DMS 273 (cell line): ENCODE results near the gene SHISA5.
"Not testable (repeated sequence)": the region's sequence is repeated elsewhere in the genome, so short reads cannot be mapped to it uniquely, and the experiment has no call there.

Experiments used
- DNase-seq: peaks from one replicate; lab custom pipeline; 2025; ENCODE audit not compliant: unreplicated experiment; lab: John Stamatoyannopoulos, UW

Gene SHISA5

DNA sequence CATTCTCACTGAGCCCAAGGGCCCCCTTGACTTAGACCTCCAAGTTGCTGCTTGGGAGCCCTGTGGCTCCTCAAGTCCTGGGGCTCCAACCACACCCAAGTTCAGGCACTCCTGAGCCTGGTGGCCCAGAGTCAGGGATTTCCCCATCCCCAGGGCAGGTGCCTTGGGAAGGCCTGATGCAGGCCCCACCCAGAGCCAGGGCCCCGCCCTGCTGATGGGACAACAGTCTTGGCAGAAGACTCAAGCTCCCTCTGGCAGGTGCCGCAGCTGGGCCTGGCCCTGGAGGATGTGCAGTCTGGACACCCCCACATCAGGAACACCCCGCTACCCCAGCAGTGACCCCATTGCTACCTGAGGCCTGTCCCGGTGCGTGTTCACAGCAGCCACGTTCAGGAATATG is 17.7 kb upstream of the SHISA5 start:
- no peak for DNase-seq

- no peak for DNase-seq
Observed at GRCh38 chr3:48519277-48519643, 15.3 kb upstream of the SHISA5 start.

DNA sequence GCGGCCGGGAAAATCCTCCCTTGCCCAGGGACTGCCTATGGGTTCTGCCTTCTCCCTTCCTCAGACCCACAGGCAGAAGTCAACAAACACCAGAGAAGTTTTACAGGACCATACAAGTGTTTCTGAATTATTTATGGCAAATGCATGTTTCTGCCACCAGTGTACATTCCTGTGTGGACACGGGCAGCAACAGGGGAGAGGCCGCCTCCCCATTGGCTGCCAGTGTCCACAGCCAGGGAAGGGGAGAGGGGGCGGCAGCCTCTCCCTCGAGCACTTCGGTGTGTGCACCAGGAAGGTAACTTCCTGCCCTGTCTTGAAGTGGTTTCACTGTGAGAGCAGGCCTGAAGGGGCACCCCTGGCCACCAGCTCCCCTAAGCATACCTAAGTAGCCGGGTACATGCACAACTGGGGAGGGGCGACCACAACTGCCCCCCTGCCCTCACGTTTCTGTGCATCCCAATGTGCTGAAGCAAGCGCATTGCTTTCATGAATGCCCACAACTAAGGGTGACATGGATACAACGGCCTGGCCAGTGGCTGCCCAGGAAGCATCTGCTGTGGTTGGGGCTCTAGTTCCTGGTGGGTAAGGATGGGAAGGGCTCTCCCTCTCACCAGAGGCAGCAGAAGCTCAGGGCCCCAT is 14.8 kb upstream of the SHISA5 start:
- DNase-seq: no peak

- DNase-seq: no peak
Observed at GRCh38 chr3:48518069-48518468, 14.1 kb upstream of the SHISA5 start.

GRCh38 chr3:48516571-48516970 is 12.6 kb upstream of the SHISA5 start:
- DNase-seq: no peak

- no peak for DNase-seq
Observed at GRCh38 chr3:48514431-48515227, 10.7 kb upstream of the SHISA5 start.

DNA sequence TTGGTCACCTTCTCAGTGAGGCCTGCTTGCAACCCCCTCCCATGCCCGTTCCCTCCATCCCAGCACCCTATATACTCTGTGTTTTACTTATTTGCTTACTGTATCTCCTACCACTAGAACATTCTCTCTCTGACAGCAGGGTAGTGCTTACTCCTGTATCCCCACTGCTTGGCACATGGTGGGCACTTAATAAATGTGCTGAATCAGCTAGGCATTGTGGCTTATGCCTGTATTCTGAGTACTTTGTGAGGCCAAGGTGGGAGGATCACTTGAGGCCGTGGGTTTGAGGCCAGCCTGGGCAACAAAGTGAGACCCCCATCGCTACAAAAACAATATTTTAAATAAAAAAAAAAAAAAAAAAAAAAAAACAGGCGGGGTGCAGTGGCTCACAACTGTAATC is 7.6 kb upstream of the SHISA5 start:
- DNase-seq: no peak

DNA sequence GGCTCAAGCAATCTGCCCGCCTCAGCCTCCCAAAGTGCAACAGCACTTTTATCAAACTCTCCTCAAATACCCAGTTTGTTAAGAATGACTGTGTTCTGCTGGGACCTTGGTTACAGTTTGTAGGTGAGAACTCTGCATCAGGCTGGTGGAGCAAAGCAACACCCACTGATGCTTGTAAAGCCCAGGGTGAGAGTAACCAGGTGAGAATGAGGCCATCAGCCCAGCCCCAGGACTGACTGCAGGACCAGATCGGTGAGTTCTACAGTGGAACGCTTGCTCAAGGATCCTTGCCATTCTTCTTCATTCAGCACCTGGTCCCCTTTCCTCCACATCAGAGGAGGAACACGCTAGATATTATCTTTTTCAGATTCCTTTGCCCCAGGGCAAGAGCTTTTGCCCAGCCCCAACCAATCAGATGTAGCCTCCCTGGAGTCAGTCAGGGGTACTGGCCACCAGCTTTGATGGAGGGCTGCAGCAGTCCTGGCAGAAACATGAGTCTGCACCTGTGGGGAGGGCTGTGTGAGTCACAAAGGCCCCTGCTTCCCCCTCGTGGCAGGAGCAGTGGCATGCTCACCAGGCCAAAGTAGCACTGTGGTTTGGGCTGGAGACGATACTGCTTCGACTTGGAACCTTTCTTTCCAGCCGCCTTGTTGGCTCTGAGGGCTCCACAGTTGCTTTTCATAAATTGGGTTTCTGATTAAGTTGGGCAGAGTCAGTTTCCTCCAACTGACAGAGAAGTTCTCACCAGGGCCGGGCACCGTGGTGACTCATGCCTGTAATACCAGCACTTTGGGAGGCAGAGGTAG is 3.5 kb upstream of the SHISA5 start:
- peak; percentile 74 for DNase-seq

DNA sequence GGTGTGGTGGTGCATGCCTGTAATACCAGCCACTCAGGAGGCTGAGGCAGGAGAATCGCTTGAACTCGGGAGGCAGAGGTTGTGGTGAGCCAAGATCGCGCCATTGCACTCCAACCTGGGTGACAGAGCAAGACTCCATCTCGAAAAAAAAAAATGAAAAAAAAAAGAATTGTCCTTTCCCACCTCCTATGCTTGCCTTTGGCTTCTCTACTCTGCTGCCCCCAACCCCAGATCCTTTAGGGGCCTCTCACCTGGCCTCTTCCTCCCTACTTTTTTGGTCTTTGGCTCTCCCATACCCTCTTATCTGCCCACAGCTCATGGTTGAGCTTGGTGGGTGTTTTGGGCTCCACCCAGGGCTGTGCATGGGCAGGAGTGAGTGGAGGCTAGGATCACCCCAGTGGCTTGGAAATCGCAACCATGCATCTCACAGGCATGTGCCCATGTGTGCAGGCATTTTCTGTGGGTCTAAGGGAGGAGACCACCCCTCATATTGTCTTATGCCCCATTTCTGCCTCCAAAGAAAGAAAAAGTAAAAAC is 2.1 kb upstream of the SHISA5 start:
- no peak for DNase-seq

- DNase-seq: no peak
Observed at GRCh38 chr3:48505146-48505545, 1.2 kb upstream of the SHISA5 start.

GRCh38 chr3:48503401-48504050 is 448 bp downstream of the SHISA5 start:
- DNase-seq: peak; percentile 23

DNA sequence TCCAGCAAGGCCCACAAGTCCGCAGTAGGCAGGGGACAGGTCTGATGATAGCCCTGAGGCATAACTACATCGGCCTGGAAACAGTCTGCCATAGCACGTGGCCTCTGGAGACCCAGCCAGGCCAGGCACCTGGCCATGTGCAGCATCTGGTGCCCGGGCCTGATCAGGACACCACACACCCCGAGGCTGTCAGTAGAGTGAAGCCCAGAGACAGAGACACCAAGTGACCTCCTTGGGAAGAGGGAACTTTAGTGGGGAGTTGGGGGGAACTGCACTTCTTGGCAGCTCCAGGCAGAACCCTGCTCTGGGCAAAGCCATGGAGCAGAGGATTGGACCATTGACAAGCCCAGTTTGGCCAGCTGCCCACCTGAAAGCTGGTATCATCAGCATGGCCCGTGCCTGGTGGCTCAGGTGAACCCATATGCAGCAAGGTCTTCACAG is 1.2 kb downstream of the SHISA5 start:
- DNase-seq: peak; percentile 47

GRCh38 chr3:48502121-48502520 is 1.9 kb downstream of the SHISA5 start:
- no peak for DNase-seq

DNA sequence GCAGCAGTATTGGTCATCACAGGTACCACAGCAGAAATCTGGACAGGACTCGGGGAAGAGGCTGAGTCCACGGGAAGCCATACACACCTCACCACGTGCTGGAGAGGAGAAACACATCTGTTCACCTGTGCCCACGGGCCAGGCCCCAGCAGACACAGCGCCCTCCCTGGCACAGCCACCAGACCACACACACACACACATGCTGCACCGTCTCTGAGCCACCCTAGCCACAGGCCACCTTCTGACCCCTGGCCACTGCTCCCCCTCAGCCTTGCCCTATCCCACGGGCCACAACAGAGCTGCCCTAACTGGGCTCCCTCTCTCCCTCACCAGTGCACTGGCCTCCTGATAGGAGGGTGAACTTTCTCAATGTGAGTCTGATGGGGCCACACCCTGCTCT is 2.8 kb downstream of the SHISA5 start:
- no peak for DNase-seq

DNA sequence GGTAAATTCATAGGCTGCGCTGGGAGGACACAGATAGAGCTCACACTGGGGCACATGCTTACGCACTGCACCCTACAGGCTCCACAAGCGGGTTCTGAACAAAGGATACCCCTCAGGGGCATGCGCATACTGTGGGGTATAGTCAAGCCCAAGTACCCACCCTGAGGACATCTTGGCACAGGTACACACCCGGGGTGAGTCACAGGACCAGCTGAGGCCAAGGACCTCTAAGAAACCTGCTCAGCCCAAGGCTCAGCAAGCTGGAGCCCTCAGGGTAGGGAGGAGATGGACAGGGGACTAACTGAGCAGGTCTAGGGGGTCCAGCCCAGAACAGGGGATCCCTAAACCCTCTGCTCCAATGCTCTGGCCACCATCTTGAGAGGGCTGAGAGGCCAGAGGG is 3.3 kb downstream of the SHISA5 start:
- DNase-seq: no peak

DNA sequence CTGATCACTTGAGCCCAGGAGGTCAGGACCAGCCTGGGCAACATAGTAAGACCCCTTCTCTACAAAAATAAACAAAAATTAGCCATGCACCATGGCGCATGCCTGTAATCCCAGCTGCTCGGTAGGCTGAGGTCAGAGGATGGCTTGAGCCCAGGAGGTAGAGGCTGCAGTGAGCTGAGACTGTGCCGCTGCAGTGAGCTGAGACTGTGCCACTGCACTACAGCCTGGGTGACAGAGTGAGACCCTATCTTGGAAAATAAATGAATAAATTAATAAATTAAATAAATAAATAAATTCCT is 10.8 kb downstream of the SHISA5 start:
- DNase-seq: no peak

DNA sequence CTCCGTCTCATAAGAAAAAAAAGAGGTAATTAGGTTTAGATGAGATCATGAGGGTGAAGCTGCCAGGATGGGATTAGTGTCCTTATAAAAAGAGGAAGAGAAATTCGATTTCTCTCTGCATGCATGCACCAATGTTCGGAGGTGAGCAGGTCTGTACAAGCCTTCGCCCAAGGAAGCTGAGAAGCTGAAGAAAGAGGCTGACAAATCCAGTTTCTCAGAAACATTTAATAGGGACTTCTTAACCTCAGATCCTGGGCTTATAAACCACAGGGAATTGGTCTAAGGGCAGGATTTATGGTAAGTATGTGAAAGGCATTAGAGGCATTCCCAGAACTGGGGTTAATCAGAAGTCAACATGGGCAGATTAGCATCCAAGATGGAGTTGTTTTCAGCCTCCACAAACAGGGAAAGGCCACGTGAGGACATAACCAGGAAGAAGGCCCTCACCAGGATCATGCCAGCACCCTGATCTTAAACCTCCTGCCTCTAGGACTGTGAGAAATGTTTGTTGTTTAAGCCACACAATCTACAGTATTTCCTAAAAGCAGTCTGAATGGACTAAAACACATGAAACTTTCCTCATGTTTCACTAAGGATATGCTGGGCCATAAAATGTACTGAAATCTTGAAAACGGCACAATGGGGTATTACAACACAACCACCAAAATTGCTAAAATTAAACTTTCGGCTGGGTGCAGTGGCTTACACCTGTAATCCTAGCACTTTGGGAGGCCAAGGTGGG is 11.3 kb downstream of the SHISA5 start:
- DNase-seq: peak; percentile 19

DNA sequence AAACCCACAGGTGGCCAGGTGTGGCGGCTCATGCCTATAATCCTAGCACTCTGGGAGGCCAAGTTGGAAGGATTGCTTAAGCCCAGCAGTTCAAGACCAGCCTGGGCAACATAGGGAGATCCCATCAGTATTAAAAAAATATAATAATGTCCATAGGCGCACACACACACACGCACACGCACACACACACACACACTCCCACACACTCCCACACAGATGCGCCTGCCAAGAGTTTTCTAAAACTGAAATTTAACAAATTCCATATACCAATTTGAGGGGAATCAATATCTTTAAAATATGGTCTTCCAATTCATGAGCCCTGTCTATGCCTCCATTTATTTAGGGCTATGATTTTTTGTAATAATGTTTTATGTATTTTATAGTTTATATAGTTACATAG is 17.0 kb downstream of the SHISA5 start:
- no peak for DNase-seq

DNA sequence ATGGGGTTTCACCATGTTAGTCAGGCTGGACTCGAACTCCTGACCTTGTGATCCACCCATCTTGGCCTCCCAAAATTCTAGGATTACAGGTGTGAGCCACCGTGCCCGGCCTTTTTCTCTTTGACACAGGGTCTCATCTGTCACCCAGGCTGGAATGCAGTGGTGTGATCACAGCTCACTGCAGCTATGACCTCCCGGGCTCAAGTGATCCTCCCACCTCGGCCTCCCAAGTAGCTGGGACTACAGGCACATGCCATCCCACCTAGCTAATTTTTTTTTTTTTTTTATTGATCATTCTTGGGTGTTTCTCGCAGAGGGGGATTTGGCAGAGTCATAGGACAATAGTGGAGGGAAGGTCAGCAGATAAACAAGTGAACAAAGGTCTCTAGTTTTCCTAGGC is 21.2 kb downstream of the SHISA5 start:
- not testable (repeated sequence) for DNase-seq

DNA sequence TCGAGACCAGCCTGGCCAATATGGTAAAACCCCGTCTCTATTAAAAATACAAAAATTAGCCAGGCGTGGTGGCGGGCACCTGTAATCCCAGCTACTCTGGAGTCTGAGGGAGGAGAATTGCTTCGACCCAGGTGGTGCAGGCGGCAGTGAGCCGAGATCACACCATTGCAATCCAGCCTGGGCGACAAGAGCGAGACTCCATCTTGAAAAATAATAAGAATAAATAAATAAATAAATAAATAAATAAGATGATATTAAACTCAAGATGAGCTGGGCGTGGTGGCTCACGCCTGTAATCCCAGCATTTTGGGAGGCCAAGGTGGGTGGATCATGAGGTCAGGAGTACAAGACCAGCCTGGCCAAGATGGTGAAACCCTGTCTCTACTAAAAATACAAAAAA is 23.1 kb downstream of the SHISA5 start:
- not testable (repeated sequence) for DNase-seq
